ENCODE results near the gene ADIG. TPM values are rescaled to one million over a fixed set of nuclear protein-coding genes. Genes with fewer than 3 reads are reported as not detected.

ADIG gene
- total RNA-seq, 1 donor, result not detected

DNA sequence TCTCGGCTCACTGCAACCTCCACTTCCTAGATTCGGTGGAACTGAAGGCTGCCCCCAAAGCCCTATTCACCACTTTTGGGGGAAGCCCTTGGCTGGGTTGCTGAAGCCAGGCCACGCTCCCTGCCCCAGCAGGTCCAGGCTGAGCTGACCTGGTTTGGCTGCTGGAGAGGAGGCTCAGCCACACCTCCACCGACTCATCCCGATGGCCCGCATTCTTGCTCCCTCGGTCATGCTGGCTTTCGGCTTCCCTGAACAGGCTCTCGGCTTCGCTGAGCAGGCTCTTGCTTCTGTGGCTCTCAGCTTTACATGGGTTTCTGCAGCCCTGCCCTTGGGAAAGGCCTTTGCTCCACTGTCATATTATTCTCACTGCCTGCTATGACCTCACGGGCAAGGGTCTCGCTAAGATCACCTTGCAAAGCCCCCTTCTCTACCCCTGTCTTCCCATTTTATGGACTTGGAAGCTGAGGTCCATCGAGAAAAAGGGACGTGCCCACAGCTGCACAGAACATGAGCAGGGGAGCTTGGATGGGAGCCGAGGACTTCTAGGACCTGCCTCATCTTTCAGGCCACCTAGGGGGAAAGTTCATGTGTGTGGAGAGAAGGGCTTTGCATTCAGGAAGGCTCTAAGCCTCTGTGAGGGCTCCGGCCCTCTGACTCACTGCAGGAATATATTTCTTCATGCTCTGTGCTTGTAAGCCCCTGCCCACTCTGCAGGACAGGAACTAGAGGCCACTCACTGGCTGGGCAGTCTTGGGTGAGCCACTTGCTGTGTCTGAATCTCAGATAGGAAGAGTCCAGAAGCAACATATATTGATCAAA is 36.2 kb downstream of the ADIG start:
- peak; percentile 77 for DNase-seq (ENCODE audit: insufficient read length, low spot score, missing footprints)
- H3K4me3 ChIP-seq (ENCODE audit: insufficient read depth, low read length), result no peak overlapping the region
- no peak overlapping the region for H2AFZ ChIP-seq (ENCODE audit: low read length)
- no peaks in the 10 kb centered on the region for H4K20me1 ChIP-seq (ENCODE audit: insufficient read depth, low read length)
- peaks cover 35% of the 10 kb centered on the region for H3K27me3 ChIP-seq (ENCODE audit: insufficient read depth, low read length)
- TF ChIP-seq, protein P1, sequence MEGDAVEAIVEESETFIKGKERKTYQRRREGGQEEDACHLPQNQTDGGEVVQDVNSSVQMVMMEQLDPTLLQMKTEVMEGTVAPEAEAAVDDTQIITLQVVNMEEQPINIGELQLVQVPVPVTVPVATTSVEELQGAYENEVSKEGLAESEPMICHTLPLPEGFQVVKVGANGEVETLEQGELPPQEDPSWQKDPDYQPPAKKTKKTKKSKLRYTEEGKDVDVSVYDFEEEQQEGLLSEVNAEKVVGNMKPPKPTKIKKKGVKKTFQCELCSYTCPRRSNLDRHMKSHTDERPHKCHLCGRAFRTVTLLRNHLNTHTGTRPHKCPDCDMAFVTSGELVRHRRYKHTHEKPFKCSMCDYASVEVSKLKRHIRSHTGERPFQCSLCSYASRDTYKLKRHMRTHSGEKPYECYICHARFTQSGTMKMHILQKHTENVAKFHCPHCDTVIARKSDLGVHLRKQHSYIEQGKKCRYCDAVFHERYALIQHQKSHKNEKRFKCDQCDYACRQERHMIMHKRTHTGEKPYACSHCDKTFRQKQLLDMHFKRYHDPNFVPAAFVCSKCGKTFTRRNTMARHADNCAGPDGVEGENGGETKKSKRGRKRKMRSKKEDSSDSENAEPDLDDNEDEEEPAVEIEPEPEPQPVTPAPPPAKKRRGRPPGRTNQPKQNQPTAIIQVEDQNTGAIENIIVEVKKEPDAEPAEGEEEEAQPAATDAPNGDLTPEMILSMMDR (IDR thresholded peaks at IDR 0.05; ENCODE audit: extremely low read depth, low read depth, low read length), result no peak
- H3K9me3 ChIP-seq (ENCODE audit: low read depth, low read length), result no peaks in the 10 kb centered on the region
- no peak overlapping the region for H3K4me2 ChIP-seq (ENCODE audit: insufficient read depth, low read length)
- no peak overlapping the region for H3K27ac ChIP-seq (ENCODE audit: low read depth, low read length)
- H3K79me2 ChIP-seq (ENCODE audit: insufficient read depth, low read length), result no peaks in the 10 kb centered on the region
- H3K4me1 ChIP-seq (ENCODE audit: insufficient read depth, low read length), result peaks cover 6% of the 10 kb centered on the region
- no peaks in the 10 kb centered on the region for H3K36me3 ChIP-seq (ENCODE audit: insufficient read depth, low read length)

DNA sequence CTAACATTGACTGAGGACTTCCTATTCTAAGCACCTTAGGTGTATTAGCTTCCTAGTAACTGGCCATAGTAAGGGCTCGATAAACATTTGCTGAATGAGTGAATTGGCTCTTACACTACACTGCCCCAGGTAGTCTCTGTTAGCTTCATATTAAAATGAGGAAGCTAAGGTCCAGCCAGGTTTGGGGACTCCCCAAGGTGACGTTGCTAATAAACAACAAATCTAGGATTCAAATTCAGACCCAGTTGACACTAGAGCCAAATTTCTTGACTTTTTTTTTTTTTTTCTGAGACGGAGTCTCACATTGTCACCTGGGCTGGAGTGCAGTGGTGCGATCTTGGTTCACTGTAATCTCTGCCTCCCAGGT is 36.8 kb downstream of the ADIG start:
- Histone ChIP-seq H3K36me3 (ENCODE audit: insufficient read depth, low read length) (no peaks in the 10 kb centered on the region), H3K27ac (ENCODE audit: low read depth, low read length) (no peak overlapping the region), H3K4me1 (ENCODE audit: insufficient read depth, low read length) (peaks cover 6% of the 10 kb centered on the region), H2AFZ (ENCODE audit: low read length) (no peak overlapping the region), H3K79me2 (ENCODE audit: insufficient read depth, low read length) (no peaks in the 10 kb centered on the region), H4K20me1 (ENCODE audit: insufficient read depth, low read length) (no peaks in the 10 kb centered on the region), H3K4me2 (ENCODE audit: insufficient read depth, low read length) (no peak overlapping the region), H3K27me3 (ENCODE audit: insufficient read depth, low read length) (peaks cover 34% of the 10 kb centered on the region), H3K4me3 (ENCODE audit: insufficient read depth, low read length) (no peak overlapping the region), H3K9me3 (ENCODE audit: low read depth, low read length) (no peaks in the 10 kb centered on the region)
- TF ChIP-seq, protein P1 (IDR thresholded peaks at IDR 0.05; ENCODE audit: extremely low read depth, low read depth, low read length), result no peak
- DNase-seq (ENCODE audit: insufficient read length, low spot score, missing footprints), result no peak

DNA sequence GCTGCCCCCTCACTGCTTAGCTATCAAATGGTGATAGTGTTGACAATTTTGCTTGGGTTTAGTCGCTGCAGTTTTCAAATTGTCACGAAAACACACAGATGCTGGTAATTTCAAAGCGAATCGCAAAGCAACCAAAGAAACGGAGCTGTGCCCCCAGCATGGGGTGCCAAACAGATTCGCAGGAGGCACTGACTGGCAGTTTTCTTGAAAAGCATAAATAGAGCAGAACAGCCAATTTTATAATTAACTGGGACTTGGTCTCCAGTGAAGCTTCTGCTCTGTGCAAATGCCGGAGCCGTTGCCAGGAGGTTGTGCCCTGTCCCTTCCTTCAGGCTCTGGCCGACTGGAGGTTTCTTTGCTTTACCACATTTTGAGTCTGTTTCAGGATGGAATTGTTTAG is 39.4 kb downstream of the ADIG start:
- Histone ChIP-seq H3K36me3 (ENCODE audit: insufficient read depth, low read length) (no peaks in the 10 kb centered on the region), H4K20me1 (ENCODE audit: insufficient read depth, low read length) (no peaks in the 10 kb centered on the region), H3K4me3 (ENCODE audit: insufficient read depth, low read length) (no peak overlapping the region), H3K4me2 (ENCODE audit: insufficient read depth, low read length) (no peak overlapping the region), H3K27ac (ENCODE audit: low read depth, low read length) (no peak overlapping the region), H2AFZ (ENCODE audit: low read length) (no peak overlapping the region), H3K27me3 (ENCODE audit: insufficient read depth, low read length) (peaks cover 30% of the 10 kb centered on the region), H3K9me3 (ENCODE audit: low read depth, low read length) (no peaks in the 10 kb centered on the region), H3K4me1 (ENCODE audit: insufficient read depth, low read length) (peaks cover 6% of the 10 kb centered on the region), H3K79me2 (ENCODE audit: insufficient read depth, low read length) (no peaks in the 10 kb centered on the region)
- no peak for DNase-seq (ENCODE audit: insufficient read length, low spot score, missing footprints)
- TF ChIP-seq, protein P1 (IDR thresholded peaks at IDR 0.05; ENCODE audit: extremely low read depth, low read depth, low read length), result no peak

DNA sequence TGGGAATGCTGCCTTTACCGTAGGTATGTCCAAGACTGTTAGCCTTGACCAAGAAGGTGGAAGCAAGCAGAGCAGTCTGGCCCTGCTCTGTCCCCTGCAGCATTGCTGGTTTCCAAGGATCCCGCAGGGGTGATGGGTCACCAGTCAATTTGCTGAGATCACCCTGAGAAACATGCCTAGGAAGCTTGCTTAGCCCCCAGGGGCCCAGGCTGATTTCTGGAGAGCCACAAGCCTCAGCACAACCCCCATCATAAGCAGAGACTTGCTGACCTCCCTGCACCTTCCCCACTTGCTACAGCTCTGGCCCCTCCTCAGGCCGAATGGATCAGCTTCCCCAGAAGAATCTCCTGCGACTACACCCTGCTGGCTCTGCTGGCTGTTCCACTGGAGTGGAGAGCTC is 42.1 kb downstream of the ADIG start:
- TF ChIP-seq, protein P1 (IDR thresholded peaks at IDR 0.05; ENCODE audit: extremely low read depth, low read depth, low read length), result no peak
- DNase-seq (ENCODE audit: insufficient read length, low spot score, missing footprints), result no peak
- H4K20me1 ChIP-seq (ENCODE audit: insufficient read depth, low read length), result no peaks in the 10 kb centered on the region
- peaks cover 27% of the 10 kb centered on the region for H3K27me3 ChIP-seq (ENCODE audit: insufficient read depth, low read length)
- H3K27ac ChIP-seq (ENCODE audit: low read depth, low read length), result no peak overlapping the region
- H3K4me2 ChIP-seq (ENCODE audit: insufficient read depth, low read length), result no peak overlapping the region
- no peaks in the 10 kb centered on the region for H3K9me3 ChIP-seq (ENCODE audit: low read depth, low read length)
- H3K79me2 ChIP-seq (ENCODE audit: insufficient read depth, low read length), result no peaks in the 10 kb centered on the region
- no peak overlapping the region for H2AFZ ChIP-seq (ENCODE audit: low read length)
- no peaks in the 10 kb centered on the region for H3K4me1 ChIP-seq (ENCODE audit: insufficient read depth, low read length)
- no peak overlapping the region for H3K4me3 ChIP-seq (ENCODE audit: insufficient read depth, low read length)
- H3K36me3 ChIP-seq (ENCODE audit: insufficient read depth, low read length), result no peaks in the 10 kb centered on the region
